ENCODE measurements around the gene ERGIC3.

DNA sequence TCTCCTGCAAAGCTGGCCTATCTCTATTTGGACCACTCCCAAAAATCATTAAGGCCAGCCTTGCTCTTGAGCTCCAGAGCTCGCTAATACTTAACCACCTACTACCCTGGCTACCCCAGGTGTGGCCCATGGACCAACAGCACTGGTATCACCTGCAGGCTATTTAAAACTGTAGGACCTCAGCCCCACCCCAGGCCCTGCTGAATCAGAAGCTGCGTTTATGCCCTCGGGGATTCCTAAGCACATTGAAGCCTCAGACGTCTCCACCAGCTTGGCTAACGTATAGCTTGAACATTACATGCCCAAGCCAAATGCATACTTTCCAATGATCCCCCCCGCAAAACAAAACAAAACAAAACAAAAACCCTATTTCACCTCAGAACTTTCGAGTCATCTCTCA, 54.0 kb downstream of the ERGIC3 start:
- TF ChIP-seq, protein P1, sequence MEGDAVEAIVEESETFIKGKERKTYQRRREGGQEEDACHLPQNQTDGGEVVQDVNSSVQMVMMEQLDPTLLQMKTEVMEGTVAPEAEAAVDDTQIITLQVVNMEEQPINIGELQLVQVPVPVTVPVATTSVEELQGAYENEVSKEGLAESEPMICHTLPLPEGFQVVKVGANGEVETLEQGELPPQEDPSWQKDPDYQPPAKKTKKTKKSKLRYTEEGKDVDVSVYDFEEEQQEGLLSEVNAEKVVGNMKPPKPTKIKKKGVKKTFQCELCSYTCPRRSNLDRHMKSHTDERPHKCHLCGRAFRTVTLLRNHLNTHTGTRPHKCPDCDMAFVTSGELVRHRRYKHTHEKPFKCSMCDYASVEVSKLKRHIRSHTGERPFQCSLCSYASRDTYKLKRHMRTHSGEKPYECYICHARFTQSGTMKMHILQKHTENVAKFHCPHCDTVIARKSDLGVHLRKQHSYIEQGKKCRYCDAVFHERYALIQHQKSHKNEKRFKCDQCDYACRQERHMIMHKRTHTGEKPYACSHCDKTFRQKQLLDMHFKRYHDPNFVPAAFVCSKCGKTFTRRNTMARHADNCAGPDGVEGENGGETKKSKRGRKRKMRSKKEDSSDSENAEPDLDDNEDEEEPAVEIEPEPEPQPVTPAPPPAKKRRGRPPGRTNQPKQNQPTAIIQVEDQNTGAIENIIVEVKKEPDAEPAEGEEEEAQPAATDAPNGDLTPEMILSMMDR (IDR thresholded peaks at IDR 0.05), result no peak
- no peak for TF ChIP-seq EZH2 (IDR thresholded peaks at IDR 0.05; ENCODE audit: borderline replicate concordance, insufficient read depth, low read depth, low read length, poor library complexity, severe bottlenecking)
